LoVo (cell line): ENCODE results near the gene CREB5.

Experiments
- DNase-seq: peaks from one replicate; pipeline ENCODE4 v3.0.0-alpha.2; 2016; ENCODE audit warnings: low spot score

The CREB5 gene

GRCh38 chr7:28479507-28479947 lies 67.2 kb downstream of the CREB5 start:
- no peak for DNase-seq

- DNase-seq = no peak
Observed at GRCh38 chr7:28480595-28480994, 68.3 kb downstream of the CREB5 start.

- no peak for DNase-seq
Observed at GRCh38 chr7:28481091-28481926, 69.0 kb downstream of the CREB5 start.

- DNase-seq = no peak
Observed at GRCh38 chr7:28483112-28483511, 70.8 kb downstream of the CREB5 start.

GRCh38 chr7:28483908-28484605 lies 71.7 kb downstream of the CREB5 start:
- no peak for DNase-seq

GRCh38 chr7:28484606-28484935 lies 72.3 kb downstream of the CREB5 start:
- DNase-seq = no peak

- no peak for DNase-seq
Observed at GRCh38 chr7:28487487-28487886, 75.2 kb downstream of the CREB5 start.

GRCh38 chr7:28488061-28488791 lies 75.9 kb downstream of the CREB5 start:
- no peak for DNase-seq

- DNase-seq = no peak
Observed at GRCh38 chr7:28490831-28491230, 78.5 kb downstream of the CREB5 start.

GRCh38 chr7:28493477-28493876 lies 81.2 kb downstream of the CREB5 start:
- DNase-seq = no peak

- no peak for DNase-seq
Observed at GRCh38 chr7:28497009-28497408, 84.7 kb downstream of the CREB5 start.

- DNase-seq = no peak
Observed at GRCh38 chr7:28498636-28499035, 86.3 kb downstream of the CREB5 start.

- DNase-seq = no peak
Observed at GRCh38 chr7:28500138-28500537, 87.8 kb downstream of the CREB5 start.

- DNase-seq = no peak
Observed at GRCh38 chr7:28502408-28502807, 90.1 kb downstream of the CREB5 start.

- DNase-seq = no peak
Observed at GRCh38 chr7:28503396-28503795, 91.1 kb downstream of the CREB5 start.

GRCh38 chr7:28505014-28505413 lies 92.7 kb downstream of the CREB5 start:
- DNase-seq = no peak

- no peak for DNase-seq
Observed at GRCh38 chr7:28505867-28506266, 93.5 kb downstream of the CREB5 start.

GRCh38 chr7:28507525-28508282 lies 95.4 kb downstream of the CREB5 start:
- DNase-seq = no peak

GRCh38 chr7:28509251-28510025 lies 97.1 kb downstream of the CREB5 start:
- DNase-seq = no peak

- no peak for DNase-seq
Observed at GRCh38 chr7:28510026-28510369, 97.7 kb downstream of the CREB5 start.

- DNase-seq = no peak
Observed at GRCh38 chr7:28512668-28513440, 100.5 kb downstream of the CREB5 start.
